ENCODE measurements around the gene PPP6R2. TPM values are rescaled to one million over a fixed set of nuclear protein-coding genes. Genes with fewer than 3 reads are reported as not detected.
"Not testable (repeated sequence)": the region's sequence is repeated elsewhere in the genome, so short reads cannot be mapped to it uniquely, and the experiment has no call there.

Gene PPP6R2
- polyA plus RNA-seq, 1 donor: 35.5 TPM

GRCh38 chr22:50398831-50399648 is 55.9 kb downstream of the PPP6R2 start:
- no peak for DNase-seq (ENCODE audit: low read depth)

GRCh38 chr22:50399751-50400331 is 56.7 kb downstream of the PPP6R2 start:
- no peak for DNase-seq (ENCODE audit: low read depth)

GRCh38 chr22:50400406-50400805 is 57.3 kb downstream of the PPP6R2 start:
- DNase-seq (ENCODE audit: low read depth): no peak

- no peak for DNase-seq (ENCODE audit: low read depth)
Measured at GRCh38 chr22:50400931-50401330, 57.8 kb downstream of the PPP6R2 start.

- DNase-seq (ENCODE audit: low read depth): no peak
Measured at GRCh38 chr22:50401907-50402306, 58.8 kb downstream of the PPP6R2 start.

- DNase-seq (ENCODE audit: low read depth): no peak
Measured at GRCh38 chr22:50403701-50404101, 60.6 kb downstream of the PPP6R2 start.

- no peak for DNase-seq (ENCODE audit: low read depth)
Measured at GRCh38 chr22:50406416-50407170, 63.5 kb downstream of the PPP6R2 start.

- DNase-seq (ENCODE audit: low read depth): no peak
Measured at GRCh38 chr22:50408311-50408710, 65.2 kb downstream of the PPP6R2 start.

GRCh38 chr22:50408954-50409353 is 65.8 kb downstream of the PPP6R2 start:
- not testable (repeated sequence) for DNase-seq (ENCODE audit: low read depth)

- no peak for DNase-seq (ENCODE audit: low read depth)
Measured at GRCh38 chr22:50414476-50415248, 71.5 kb downstream of the PPP6R2 start.

GRCh38 chr22:50415426-50415825 is 72.3 kb downstream of the PPP6R2 start:
- DNase-seq (ENCODE audit: low read depth): no peak

- no peak for DNase-seq (ENCODE audit: low read depth)
Measured at GRCh38 chr22:50416996-50417395, 73.9 kb downstream of the PPP6R2 start.

GRCh38 chr22:50417411-50418210 is 74.5 kb downstream of the PPP6R2 start:
- no peak for DNase-seq (ENCODE audit: low read depth)

- DNase-seq (ENCODE audit: low read depth): no peak
Measured at GRCh38 chr22:50418624-50419023, 75.5 kb downstream of the PPP6R2 start.

GRCh38 chr22:50419116-50419515 is 76.0 kb downstream of the PPP6R2 start:
- no peak for DNase-seq (ENCODE audit: low read depth)

GRCh38 chr22:50420015-50420414 is 76.9 kb downstream of the PPP6R2 start:
- DNase-seq (ENCODE audit: low read depth): no peak

GRCh38 chr22:50420581-50420980 is 77.5 kb downstream of the PPP6R2 start:
- DNase-seq (ENCODE audit: low read depth): no peak

- DNase-seq (ENCODE audit: low read depth): no peak
Measured at GRCh38 chr22:50422046-50422445, 78.9 kb downstream of the PPP6R2 start.

GRCh38 chr22:50422961-50423815 is 80.1 kb downstream of the PPP6R2 start:
- no peak for DNase-seq (ENCODE audit: low read depth)

- no peak for DNase-seq (ENCODE audit: low read depth)
Measured at GRCh38 chr22:50423956-50424355, 80.8 kb downstream of the PPP6R2 start.

All from forelimb muscle (tissue), 1 donor.